GM21723 (cell line): ENCODE measurements around the gene ATP6V1A.

Experiments
- ATAC-seq: cut with Tn5 transposase; IDR thresholded peaks from one replicate; pipeline ENCODE4 v1.9.1; 2021; ENCODE audit warnings: mild to moderate bottlenecking, moderate library complexity; ENCODE audit not compliant: unreplicated experiment

ATP6V1A gene

DNA sequence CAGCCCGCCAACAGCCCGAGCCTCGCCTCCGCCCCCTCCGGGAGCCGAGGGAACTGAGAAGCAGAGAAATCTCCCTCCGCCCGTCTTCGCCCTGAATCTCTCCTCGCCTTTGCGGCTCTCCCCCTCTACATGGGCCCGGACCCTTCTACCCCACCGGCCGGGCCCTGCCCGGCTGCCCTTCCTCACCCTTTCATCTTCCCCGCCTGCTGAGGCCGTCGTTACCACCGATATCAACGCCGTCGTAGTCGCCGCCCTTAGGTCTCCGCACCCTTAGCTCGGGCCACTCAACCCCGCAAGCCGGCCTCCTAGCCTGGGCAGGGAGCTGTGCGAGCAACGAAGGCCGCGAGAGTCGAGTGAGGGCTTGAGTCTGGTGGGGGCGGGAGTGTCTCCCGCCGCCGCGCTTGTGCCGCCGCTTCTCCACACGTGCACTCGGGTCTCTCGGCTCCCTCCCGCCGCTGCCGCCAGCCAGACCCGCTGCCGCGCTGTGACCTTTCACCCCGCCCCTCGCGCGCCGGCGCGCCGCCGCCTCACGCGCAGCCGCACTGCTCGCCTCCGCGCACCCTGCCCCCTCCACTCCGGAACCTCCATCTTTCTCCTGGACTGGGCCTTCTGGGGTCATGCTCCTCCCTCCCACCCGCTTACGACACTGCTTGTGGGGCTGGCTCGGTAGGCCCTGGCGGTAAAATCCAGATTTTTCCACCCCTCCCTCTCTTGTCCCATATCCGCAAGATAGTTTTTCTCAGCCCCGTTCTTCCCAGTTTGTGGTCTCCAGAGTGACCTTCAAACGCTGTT lies 883 bp upstream of the ATP6V1A start, which contains the start of gene NAA50:
Gene NAA50, minus strand, starts transcription at position 494 of the 792 bp plus-strand sequence. Its CDS starts 300 bp downstream, at position 194.
- ATAC-seq = peak; percentile 49

DNA sequence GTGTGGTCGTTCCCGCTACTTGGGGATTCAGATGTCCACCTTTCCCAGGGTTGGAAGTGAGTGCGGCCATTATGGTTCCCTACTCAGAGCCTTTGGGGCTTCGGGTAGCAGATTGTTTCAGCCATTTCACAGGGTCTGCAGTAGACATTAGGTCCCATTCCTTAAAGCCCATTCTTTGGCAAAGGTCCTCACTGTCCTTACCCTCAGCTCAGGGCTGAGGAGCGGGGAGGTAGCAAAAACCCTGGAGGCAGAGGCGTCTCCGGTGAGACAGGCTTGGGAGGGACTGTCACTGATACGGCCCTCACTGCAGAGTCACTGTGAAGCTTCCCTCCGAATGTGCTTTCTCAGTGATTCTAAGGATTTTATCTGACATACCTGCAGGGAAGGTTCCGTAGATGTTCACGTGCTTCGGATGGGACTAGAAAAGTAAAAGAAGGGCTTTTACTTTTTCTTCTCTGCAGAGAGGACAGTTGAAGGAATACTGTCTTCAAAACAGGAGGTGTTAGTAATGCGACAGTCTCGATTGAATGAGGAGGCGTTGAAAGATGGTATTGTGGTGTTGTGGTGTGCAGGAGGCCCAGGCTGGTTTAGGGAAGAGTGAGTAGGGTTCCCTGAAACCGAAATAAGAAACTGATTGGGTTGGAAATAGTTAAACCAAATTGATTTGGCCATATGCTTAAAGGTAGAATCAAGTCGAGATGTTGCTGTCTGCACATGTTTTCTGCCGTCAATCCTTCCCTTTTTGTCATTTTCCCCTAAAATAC lies 630 bp downstream of the ATP6V1A start:
- peak; percentile 10 for ATAC-seq

DNA sequence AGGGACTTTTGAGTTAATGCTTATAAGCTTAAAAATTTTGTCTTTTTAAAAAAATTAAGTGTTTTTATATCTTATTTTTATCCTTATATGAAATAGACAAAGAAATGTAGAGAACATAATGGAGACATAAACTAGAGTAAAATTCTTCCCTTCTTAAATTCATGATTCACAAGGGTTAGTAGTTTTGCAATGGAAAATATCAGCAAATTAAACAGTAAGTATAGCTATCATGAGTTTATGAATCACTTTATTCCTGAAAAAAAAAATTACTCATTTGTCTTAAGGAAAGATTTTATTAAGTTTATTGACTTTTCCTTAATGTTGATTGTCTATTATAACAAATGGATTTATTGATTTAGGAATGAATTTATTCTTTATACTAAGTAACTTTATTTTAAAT lies 4.3 kb downstream of the ATP6V1A start:
- ATAC-seq = no peak

DNA sequence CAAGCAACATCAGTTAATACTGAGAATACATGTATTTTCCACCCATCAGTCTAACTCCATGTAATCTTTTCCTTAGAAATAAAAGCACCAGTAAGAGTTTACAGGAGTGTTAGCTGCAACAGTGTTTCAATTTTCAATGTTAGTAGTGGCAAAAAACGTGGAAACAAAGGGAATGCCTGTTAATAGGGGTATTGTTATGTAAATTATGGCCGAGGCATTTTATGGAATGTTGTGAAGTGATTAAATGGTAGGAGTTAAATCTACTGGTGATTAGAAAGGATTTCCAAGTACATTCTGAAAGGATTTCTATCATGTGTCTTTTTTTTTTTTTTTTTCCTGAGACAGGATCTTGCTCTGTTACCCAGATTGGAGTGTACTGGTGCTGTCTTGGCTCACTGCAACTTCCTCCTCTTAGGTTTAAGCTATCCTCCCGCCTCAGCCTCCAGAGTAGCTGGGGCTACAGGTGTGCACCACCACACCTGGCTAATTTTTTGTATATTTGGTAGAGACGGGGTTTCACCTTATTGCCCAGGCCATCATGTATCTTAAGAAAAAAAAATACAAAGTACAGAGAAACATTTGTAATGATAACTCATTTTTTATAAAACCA lies 6.6 kb downstream of the ATP6V1A start:
- no peak for ATAC-seq

DNA sequence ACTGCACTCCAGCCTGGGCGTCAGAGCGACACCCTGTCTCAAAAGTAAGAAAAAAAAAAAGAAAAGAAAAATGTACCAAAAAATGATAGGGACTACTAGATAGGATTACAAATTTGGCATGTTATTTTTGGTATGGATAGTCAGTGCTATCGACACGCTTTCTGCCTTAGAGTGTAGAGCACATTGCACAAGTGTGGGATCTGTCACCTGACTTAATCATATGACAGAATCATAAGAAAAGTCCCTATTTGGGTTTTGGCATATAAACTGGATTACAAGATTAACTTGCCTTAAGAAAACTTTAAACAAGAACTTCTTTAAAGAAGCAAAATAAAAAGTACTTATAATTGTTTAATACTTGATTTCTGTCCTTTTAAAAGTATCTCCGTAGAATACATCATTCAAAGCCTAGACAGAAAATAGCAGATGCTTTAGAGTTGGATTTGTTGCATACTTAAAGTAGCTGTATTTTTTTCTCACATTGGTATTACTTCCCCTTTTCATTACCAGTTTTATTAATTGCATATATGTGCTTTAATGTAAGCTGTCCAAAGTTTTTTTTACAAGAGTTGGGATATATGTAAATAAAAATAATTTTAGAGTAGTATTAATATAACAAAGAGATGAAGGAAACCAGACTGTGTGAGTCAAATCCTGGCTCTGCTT lies 7.8 kb downstream of the ATP6V1A start:
- ATAC-seq = peak; percentile 51

DNA sequence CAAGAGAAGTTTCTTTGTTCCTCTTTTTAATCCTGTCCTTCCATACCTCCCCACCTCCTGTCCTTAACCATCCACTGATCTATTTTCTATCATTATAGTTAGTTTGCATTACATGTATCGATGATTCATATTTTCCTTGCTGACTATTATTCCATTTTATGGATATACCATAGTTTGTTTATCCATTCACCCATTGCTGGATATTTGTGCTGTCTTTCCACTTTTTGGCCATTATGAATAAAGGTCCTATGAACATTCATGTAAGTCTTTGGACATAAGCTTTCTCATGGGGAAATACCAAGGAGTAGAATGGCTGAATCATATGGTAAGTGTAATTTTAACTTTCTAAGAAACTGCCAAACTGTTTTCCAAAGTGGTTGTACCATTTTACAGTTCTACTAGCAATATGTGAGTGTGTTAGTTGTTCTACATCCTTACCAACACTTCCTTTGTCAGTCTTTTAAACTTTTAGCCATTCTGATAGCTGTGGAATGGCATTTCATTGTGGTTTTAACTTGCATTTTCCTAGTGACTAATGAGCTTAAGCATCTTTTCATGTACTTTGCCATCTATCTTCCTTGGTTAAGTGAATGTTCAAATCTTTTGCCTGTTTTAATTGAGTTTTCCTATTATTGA lies 11.7 kb downstream of the ATP6V1A start:
- no peak for ATAC-seq

DNA sequence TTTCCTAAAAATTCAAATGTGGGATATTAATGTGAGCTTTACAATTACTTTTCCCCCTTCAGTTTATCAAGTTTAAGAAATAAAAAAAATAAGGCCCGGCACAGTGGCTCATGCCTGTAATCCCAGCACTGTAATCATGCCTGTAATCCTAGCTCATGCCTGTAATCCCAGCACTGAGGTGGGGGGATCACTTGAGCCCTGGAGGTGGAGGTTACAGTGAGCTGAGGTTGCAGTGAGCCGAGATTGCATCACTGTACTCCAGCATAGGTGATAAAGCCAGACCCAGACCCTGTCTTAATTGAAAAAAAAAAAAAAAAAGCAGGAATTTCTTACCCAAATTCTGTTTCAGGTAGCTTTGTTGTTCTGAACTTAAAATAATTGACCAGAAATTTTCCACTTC lies 17.9 kb downstream of the ATP6V1A start:
- ATAC-seq = no peak

DNA sequence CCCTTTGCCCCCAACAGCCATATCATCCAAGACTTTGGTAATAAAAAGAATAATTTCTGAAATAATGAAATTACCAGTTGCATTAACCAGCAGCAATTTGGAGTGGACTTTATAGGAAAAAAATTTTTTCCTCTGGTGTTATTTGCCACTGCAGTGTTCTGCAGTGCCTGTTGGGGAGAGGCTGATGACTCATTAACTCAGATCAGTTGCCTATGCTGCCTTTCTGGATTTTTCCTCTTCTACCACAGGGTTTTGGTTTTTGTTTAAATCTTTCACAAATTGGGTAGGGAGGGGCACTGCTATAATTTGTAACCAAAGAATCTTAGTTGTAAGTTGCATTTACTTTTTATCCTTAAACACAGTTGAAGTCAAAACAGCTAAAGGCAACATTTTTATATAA lies 22.7 kb downstream of the ATP6V1A start:
- ATAC-seq = peak; percentile 73

DNA sequence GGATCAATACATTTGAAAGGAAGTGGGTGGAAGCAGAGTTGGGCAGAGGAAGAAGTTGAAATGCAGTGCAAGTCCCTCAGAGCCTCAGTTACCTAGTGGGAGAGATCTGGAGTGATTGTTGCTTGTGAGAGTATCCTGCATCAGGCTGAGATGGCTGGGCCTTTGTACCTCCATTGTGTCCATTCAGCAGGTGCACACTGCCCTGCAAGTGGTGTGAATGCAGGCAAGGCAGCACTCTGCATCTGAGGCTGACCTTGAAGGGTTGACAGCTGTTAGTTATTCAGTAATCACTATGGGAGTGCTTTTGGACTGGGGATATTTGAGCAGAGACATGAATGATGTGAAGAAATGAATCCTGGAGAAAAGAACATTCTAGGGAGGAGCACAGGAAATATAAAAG lies 25.2 kb downstream of the ATP6V1A start:
- no peak for ATAC-seq

DNA sequence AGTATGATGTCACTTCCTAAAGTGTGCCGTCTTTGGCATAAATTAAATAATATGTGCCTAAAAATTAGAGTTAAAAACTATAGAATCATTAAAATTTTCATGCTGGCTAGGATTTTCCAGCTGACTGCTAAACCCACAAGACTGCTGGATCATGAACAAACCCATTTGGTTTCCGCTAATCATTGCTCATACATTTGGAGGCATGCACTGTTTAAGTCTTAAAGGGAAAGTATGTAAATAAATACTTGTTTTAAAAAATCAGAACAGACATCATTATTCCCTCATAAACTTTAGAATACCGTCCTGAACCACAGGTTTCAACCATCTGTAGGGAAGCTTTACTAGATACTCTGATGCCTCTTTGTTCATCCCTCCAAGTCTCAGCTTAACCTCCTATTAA lies 26.5 kb downstream of the ATP6V1A start:
- no peak for ATAC-seq

DNA sequence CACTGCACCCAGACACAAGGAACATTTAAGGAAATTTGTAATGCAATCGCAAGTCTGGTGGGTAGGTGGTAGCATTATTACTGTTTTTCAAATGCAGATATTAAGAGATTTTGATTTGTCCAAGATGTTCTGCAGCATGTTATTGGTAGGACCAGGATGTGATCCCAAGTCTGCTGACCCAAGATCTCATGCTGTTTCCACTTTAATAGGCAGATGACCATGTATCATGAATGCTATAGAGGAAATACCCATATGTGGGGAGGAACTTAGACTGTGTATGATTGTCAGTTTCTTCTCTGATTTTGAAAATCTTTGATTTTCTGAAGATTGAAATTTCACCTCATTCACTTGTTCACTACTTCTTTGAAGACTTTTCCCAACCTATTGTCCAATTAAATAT lies 28.7 kb downstream of the ATP6V1A start:
- ATAC-seq = no peak

DNA sequence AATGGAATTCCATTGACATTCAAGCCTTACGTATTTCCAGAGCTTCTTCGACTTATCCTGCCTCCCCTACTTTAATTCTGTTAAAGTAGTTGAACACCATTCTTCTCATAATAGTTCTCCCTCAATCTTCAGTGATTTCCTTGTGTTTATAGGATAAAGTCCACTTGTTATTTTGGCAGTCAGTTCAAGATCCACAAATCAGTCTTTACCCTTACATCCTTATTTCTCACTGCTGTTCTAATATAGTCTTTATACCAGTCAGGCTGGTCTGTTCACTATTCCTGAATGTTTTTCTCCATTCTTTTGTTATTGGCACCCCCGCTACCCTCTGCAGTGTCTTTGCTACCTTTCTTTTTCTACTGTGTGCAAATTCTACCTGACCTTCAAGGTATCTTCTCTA lies 29.7 kb downstream of the ATP6V1A start:
- no peak for ATAC-seq

DNA sequence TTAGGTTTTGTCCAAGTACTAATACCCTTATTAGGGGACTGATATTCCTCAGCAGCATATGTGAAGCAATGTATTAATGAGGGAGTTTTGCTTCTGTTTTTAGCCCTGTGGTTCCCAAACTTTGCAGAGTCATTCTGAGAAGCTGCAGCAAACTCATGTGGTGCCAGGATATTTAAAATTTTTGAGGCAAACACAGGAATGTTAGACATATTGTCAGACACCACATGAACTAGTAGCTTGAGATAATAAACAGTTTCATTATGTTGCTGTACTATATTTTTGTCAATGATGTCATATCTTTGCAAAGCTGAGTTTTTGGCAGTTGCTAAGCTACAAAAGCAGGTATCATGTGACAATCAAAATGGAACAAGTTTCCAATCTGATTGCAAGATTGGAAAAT lies 36.6 kb downstream of the ATP6V1A start:
- ATAC-seq = peak; percentile 65

DNA sequence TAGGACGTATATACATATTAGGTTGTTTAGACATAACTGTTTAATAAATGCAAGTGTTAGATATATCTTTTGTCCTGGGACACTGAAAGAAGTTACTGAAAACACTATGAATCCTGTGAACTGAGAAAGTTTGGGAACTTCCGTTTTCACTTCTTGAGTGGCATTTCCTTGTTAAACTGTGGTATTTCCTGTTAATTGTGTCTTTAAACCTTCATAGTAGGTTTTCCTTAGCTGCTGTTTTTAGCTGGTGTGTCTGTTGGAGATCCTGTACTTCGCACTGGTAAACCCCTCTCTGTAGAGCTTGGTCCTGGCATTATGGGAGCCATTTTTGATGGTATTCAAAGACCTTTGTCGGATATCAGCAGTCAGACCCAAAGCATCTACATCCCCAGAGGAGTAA lies 37.1 kb downstream of the ATP6V1A start:
- ATAC-seq = peak; percentile 17

DNA sequence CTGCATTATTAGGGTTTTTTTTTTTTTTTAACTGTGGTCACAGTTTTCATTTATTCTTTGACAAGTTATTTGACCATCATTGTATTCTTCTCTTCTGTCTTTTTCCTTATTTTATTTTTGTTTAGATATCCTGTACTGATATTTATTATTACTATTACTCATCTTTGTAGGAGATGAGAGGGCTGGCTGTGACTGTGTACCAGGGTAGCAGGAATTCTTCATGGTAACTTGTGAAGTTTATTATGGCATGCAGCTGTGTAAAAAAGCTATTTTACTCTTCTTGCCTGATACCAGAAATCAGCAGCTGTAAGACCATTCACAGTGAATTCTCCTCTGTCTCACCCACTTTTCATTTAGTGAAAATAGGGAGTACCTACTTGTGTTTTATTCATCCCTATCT lies 44.5 kb downstream of the ATP6V1A start:
- ATAC-seq = no peak

DNA sequence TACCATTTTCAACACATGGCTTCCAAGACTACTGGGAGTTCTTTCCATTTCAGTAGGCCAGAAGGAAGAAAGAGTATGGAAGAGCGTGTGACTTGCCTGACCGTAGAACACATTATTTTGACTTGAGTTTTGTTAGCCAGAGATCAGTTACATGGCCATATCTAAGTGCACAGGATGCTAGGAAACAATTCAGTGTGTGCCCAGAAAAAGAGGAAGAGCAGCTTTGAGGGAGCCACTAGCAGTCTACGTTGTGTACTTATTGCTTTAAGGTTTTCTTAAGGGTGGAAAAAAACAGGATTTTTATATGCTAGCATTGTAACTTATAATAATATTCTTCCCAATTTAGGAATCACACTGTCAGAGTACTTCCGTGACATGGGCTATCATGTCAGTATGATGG lies 47.7 kb downstream of the ATP6V1A start:
- ATAC-seq = no peak

DNA sequence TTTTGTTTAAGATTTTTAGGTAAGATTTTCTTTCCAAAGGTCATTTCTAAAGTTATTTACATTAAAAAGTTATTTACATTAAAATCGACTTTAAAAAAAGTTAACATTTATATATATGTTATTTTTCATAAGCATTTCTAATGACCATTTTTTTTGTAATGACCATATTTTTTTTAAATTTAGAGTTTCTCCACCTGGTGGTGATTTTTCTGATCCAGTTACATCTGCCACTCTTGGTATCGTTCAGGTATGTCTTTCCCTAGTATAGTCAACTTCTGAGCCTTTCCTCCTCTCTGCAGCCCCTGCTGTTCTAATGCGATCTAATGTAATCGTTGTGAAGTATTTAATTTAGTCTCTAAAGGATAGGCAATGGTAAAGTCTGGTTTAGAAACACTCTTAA lies 48.9 kb downstream of the ATP6V1A start:
- ATAC-seq = no peak

DNA sequence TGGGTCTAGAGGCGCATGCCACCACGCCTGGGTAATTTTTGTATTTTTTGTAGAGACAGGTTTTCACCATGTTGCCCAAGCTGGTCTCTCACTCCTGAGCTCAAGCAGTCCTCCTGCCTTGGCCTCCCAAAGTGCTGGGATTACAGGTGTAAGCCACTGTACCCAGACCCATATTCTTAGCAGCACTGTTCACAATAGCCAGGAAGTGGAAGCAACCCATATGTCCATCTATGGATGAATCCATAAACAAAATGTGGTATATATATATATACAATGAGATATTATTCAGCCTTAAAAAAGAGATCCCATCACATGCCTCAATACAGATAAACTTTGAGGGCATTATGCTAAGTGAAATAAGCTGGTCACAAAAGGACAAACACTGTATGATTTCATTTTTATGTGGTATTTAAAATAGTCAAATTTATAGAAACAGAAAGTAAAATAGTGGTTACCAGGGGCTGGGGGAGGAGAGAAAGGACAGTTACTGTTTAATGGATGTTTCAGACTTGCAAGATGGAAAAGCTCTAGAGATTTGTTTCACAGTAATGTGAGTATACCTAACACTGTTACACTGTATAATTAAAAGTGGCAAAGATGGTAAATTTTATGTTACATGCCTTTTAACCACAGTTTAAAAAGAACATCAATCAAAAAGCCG lies 56.1 kb downstream of the ATP6V1A start:
- ATAC-seq = peak; percentile 59

DNA sequence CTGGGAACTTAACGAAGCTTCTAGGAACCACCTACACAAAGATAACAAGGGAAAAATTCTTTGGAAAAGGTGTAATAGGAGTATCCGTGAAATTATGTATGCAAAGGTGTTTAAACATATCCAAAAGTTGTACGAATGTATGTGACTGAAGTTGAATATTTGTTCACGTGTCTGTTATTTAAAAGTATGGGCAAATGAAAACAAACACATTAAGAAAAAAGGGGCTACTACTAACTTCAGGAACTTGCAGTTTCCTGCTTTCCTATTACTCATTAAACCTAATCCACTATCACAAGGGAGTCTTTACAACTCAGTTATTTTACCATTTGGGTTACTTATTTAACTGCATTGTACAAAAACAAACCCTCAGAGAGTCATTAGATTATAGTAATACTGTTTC lies 57.8 kb downstream of the ATP6V1A start:
- no peak for ATAC-seq

DNA sequence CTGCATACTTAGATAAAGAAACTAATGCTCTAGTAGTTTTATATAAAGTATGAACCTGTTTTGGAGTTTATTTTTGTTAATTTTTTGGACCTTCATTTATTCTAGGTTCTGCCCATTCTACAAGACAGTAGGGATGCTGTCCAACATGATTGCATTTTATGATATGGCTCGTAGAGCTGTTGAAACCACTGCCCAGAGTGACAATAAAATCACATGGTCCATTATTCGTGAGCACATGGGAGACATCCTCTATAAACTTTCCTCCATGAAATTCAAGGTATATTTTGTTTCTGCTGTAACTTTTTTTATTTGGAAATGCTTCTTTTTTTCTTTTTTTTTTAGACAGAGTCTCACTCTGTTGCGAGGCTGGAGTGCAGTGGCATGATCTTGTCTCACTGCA lies 58.4 kb downstream of the ATP6V1A start:
- ATAC-seq = no peak
